NCI-H2107 treated with DMSO at 0.1 percent for 48 hours (cell line): Measurements from ENCODE around the gene CACNA1E.

Experiments
- DNase-seq: peaks from one replicate; lab custom pipeline; 2025; ENCODE audit not compliant: unreplicated experiment; lab: John Stamatoyannopoulos, UW

CACNA1E gene

GRCh38 chr1:181754103-181754502 lies 270.8 kb downstream of the CACNA1E start:
- no peak for DNase-seq

GRCh38 chr1:181759481-181759880 lies 276.2 kb downstream of the CACNA1E start:
- DNase-seq = no peak

DNA sequence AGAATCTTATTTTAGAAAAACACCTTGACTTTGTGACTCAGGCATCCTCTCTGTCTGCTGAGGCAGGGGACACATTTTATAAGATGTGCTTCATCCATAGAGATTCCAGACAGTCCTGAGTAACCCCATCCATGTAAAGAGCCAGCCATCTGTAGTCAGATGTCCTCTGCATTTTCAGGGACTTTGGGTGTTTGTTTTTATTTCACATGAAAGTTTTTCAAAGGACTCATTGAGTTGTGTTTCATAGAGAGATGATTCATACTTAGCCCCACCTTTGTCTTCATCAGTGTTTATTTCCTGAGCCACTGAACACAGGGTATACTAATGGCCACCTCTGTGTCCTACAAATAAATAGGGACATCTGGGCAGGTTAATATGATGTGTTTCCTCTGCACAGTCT lies 280.4 kb downstream of the CACNA1E start:
- no peak for DNase-seq

DNA sequence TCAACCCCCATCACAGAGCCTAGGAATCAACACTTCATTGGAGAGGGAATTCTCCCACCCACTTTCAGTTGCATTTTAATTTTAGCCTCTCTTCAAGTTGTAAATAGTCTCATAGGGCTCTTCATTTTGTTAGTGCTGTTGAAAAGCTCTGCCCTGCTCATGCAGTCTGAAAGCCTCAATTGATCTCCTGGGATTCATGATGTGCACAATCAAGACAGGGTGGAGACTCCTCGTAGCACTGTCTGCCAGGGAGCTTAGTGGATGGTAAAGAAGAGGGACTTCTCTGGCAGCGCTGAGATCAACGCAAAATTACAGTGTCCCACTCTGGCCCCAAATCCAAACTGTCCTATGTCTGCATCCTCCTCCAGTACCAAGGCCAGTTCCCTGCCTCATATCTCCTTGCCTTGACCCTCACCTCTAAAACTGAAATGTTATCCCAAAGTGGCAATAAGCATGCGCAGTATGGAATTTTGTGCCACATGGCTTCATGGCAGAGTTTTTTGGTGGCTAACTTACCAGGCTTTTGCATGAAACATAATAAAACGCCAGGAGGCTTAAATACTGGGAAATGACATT lies 282.2 kb downstream of the CACNA1E start:
- no peak for DNase-seq

- no peak for DNase-seq
These were observed 283.8 kb downstream of the CACNA1E start for GRCh38 chr1:181767001-181767708.

- DNase-seq = no peak
These were observed 285.1 kb downstream of the CACNA1E start for GRCh38 chr1:181768211-181768929.

GRCh38 chr1:181768930-181769280 lies 285.6 kb downstream of the CACNA1E start:
- DNase-seq = no peak

DNA sequence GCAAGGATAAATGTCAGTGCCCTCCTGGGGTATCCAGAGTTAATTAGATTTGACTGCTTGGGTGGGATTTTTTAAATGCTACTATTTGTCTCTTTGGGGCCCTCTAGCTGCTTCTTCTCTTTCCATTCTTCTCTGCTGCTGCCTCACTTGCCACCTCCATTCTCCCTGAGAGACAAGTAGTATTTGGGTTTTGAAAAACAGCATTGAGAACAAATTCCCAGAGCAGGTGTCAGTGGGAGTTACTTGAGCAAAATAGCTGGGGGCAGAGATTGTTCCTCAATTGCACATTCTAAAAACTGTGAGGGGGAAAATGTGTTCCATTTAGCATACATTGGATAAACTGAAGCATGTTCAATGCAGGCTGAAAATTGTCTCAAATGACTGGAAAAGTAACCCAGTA lies 286.5 kb downstream of the CACNA1E start:
- no peak for DNase-seq

- DNase-seq = no peak
These were observed 289.4 kb downstream of the CACNA1E start for GRCh38 chr1:181772714-181773113.

GRCh38 chr1:181776044-181776443 lies 292.7 kb downstream of the CACNA1E start:
- DNase-seq = no peak

DNA sequence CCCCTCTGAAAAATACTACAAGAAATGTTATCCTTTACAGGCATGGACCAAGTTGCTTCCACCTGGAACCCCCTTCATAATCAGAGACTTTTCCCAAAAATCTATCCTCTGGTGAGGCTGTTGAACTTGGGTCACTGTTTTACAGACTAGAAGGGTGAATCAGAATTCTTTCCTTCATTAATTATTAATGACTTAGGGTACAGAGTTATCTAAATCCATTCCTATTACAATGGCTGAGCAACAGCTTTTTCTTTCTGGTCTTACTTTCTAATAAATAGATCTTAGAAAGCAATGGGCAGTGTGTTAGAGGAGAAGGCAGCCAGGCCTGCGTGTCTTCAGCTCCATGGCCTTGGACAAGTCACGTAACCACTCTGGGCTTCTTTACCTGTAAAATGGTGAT lies 294.0 kb downstream of the CACNA1E start:
- no peak for DNase-seq

GRCh38 chr1:181777812-181778211 lies 294.5 kb downstream of the CACNA1E start:
- no peak for DNase-seq

DNA sequence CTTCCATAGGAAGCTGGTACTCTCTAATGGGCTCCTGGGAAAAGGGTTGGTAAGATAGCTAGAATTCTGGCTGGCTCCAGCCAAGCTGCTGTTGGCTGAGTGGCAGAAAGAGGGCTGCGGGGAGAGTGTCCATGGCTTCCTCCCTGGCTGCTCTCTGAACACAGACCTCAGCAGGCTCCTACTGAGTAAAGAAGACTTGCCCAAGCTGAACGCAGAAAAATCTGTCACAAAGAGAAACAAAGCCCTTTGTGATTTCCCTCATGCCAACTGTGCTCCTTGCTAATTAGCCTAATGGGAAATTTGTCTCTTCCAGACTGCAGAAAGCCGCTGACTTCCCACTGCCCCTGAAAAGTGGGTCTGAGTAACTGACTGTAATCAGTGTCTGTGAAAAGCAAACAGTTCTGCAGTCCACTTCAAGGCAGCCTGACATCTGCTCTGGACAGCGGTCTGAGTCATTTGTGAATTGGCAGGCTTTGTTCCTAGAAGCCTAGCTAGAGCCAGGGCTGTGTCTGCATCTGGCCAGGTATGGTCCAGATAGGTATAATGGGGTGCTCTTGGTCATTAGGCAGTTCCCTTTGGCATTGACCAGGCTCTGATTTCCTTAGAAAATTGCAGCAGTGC lies 295.4 kb downstream of the CACNA1E start:
- no peak for DNase-seq

- no peak for DNase-seq
These were observed 296.0 kb downstream of the CACNA1E start for GRCh38 chr1:181779343-181779742.

DNA sequence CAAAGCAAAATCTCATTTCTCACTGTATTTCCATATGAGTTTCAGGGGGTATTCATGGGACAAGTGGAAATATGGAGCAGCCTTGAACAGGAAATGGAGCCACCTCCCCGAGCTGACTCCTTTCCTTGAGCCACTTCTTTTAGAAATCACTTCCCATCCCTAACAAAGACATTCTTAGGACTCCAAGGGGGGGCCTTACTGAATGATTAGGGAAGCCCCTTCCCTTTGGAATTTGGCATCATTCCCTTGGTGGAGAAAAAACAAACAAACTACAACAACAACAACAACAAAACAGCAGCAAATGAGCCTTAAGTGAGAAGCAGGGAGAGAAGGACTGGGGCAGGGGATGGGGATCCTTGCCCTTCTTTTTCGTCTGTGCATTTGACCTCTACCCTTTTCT lies 299.9 kb downstream of the CACNA1E start:
- DNase-seq = no peak

DNA sequence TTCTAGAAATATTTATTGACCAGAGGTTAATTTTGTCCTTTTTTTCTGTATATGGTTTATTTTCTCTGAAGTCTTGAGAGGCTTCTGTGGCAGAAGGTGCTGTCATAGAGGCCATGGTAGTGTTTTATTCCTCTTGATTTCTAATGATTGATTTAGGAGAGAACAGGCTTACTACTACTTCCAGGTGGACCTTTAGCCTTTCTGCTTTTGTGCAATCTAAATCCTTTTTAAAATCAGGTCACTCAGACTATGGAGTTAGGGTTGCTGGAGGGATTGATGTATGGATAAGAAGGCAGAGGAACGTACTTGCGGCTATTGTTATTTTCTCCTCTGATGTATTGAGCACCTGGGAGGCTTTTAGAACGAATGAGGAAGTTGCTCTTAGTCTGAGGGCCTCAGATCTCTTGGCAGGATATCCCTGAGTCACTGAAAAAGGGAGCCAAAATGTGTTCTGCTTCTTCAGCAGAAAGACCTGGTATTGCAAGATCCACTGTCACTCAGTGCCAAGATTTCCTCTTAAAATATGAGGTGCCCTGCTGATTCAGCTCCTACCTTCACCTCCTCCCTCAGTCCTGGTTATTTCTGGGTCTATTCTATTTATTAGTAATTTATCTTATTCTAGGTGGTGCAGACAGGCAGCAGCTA lies 300.8 kb downstream of the CACNA1E start:
- no peak for DNase-seq

- DNase-seq = no peak
These were observed 306.1 kb downstream of the CACNA1E start for GRCh38 chr1:181789395-181789794.

GRCh38 chr1:181791721-181792120 lies 308.4 kb downstream of the CACNA1E start:
- DNase-seq = no peak

- DNase-seq = no peak
These were observed 310.5 kb downstream of the CACNA1E start for GRCh38 chr1:181793831-181794230.

GRCh38 chr1:181794332-181794731 lies 311.0 kb downstream of the CACNA1E start:
- no peak for DNase-seq

DNA sequence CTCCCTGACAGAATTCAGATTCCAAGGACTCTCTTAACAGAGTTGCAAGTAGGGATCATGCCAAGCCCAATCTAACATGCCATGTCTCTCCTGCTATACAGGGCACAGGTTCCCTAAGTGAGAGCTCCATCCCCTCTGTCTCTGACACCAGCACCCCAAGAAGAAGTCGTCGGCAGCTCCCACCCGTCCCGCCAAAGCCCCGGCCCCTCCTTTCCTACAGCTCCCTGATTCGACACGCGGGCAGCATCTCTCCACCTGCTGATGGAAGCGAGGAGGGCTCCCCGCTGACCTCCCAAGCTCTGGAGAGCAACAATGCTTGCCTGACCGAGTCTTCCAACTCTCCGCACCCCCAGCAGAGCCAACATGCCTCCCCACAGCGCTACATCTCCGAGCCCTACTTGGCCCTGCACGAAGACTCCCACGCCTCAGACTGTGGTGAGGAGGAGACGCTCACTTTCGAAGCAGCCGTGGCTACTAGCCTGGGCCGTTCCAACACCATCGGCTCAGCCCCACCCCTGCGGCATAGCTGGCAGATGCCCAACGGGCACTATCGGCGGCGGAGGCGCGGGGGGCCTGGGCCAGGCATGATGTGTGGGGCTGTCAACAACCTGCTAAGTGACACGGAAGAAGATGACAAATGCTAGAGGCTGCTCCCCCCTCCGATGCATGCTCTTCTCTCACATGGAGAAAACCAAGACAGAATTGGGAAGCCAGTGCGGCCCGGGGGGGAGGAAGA lies 315.0 kb downstream of the CACNA1E start:
- DNase-seq = no peak
